ENCODE measurements around the gene POU3F1.

Gene POU3F1

GRCh38 chr1:38004284-38005108, 42.1 kb downstream of the POU3F1 start:
- no peak overlapping the region for H4K8ac ChIP-seq (ENCODE audit: low read depth, low read length)
- H3K27me3 ChIP-seq (ENCODE audit: control insufficient read depth in 3 of 3, insufficient read depth in 3 of 3, low read depth in 1 of 3, low read length in 3 of 3), result no peaks in the 10 kb centered on the region
- peak overlapping the region; percentile 75 for H2AFZ ChIP-seq (ENCODE audit: low read length)
- H3K36me3 ChIP-seq (replicated peaks in 1 of 2; ENCODE audit: control insufficient read depth in 2 of 2, insufficient read depth in 2 of 2, low read length in 2 of 2), result no peaks in the 10 kb centered on the region
- H3K27ac ChIP-seq (replicated peaks; ENCODE audit: low read length), result no peak overlapping the region
- no peaks in the 10 kb centered on the region for H3K9me3 ChIP-seq (replicated peaks in 1 of 2; ENCODE audit: control insufficient read depth in 2 of 2, insufficient read depth in 1 of 2, low read depth in 1 of 2, low read length in 2 of 2)
- no peak overlapping the region for H2BK15ac ChIP-seq (ENCODE audit: low read length)
- no peak overlapping the region for H2BK5ac ChIP-seq (ENCODE audit: low read length)
- H3K4me2 ChIP-seq (ENCODE audit: insufficient read depth, low read length, poor library complexity, severe bottlenecking), result peak overlapping the region; percentile 64
- peak overlapping the region; percentile 65 to 83 for H3K4me3 ChIP-seq (ENCODE audit: low read length in 2 of 2)
- H2BK120ac ChIP-seq (ENCODE audit: low read depth, low read length), result no peak overlapping the region
- no peak overlapping the region for H4K91ac ChIP-seq (ENCODE audit: low read depth, low read length, poor library complexity)
- H3K4ac ChIP-seq (ENCODE audit: low read length), result no peak overlapping the region
- peaks cover 43 to 50% of the 10 kb centered on the region in 2 donors for H3K4me1 ChIP-seq (ENCODE audit: control insufficient read depth in 2 of 2, insufficient read depth in 1 of 2, low read depth in 1 of 2, low read length in 2 of 2)
- H3K14ac ChIP-seq (ENCODE audit: low read length), result no peak overlapping the region
- H3K9ac ChIP-seq (ENCODE audit: low read depth, low read length, poor library complexity), result peak overlapping the region; percentile 65
- H2AK5ac ChIP-seq (ENCODE audit: low read depth, low read length), result no peak overlapping the region
- no peak overlapping the region for H3K23ac ChIP-seq (ENCODE audit: low read depth, low read length, poor library complexity)
- DNase-seq (ENCODE audit: low spot score), result no peak
- H3K79me1 ChIP-seq (ENCODE audit: low read depth, low read length), result peaks cover 5% of the 10 kb centered on the region
- no CpG with 5 or more reads among the region's 26 CpGs for WGBS, 2 donors (ENCODE audit: extremely low coverage in 2 of 2, insufficient read length in 2 of 2, insufficient replicate concordance in 1 of 2)
- H3K18ac ChIP-seq (ENCODE audit: low read length), result peak overlapping the region; percentile 81
- no peak overlapping the region for H2BK12ac ChIP-seq (ENCODE audit: low read length)

- Histone ChIP-seq H2BK15ac (ENCODE audit: low read length) (no peak overlapping the region), H3K4me1 (ENCODE audit: control insufficient read depth in 2 of 2, insufficient read depth in 1 of 2, low read depth in 1 of 2, low read length in 2 of 2) (peaks cover 40 to 53% of the 10 kb centered on the region in 2 donors), H2BK5ac (ENCODE audit: low read length) (no peak overlapping the region), H3K14ac (ENCODE audit: low read length) (no peak overlapping the region), H3K4me3 (ENCODE audit: low read length in 2 of 2) (peak overlapping the region; percentile 32 to 65), H2AK5ac (ENCODE audit: low read depth, low read length) (no peak overlapping the region), H3K9me3 (replicated peaks in 1 of 2; ENCODE audit: control insufficient read depth in 2 of 2, insufficient read depth in 1 of 2, low read depth in 1 of 2, low read length in 2 of 2) (no peaks in the 10 kb centered on the region), H2BK12ac (ENCODE audit: low read length) (no peak overlapping the region), H3K4me2 (ENCODE audit: insufficient read depth, low read length, poor library complexity, severe bottlenecking) (peak overlapping the region; percentile 64), H4K91ac (ENCODE audit: low read depth, low read length, poor library complexity) (no peak overlapping the region), H2BK120ac (ENCODE audit: low read depth, low read length) (no peak overlapping the region), H3K4ac (ENCODE audit: low read length) (no peak overlapping the region), H3K23ac (ENCODE audit: low read depth, low read length, poor library complexity) (no peak overlapping the region), H3K36me3 (replicated peaks in 1 of 2; ENCODE audit: control insufficient read depth in 2 of 2, insufficient read depth in 2 of 2, low read length in 2 of 2) (peaks cover 4 to 6% of the 10 kb centered on the region in 2 donors), H2AFZ (ENCODE audit: low read length) (no peak overlapping the region), H4K8ac (ENCODE audit: low read depth, low read length) (no peak overlapping the region), H3K9ac (ENCODE audit: low read depth, low read length, poor library complexity) (no peak overlapping the region), H3K79me1 (ENCODE audit: low read depth, low read length) (peaks cover 5% of the 10 kb centered on the region), H3K27me3 (ENCODE audit: control insufficient read depth in 3 of 3, insufficient read depth in 3 of 3, low read depth in 1 of 3, low read length in 3 of 3) (no peaks in the 10 kb centered on the region), H3K18ac (ENCODE audit: low read length) (peak overlapping the region; percentile 15), H3K27ac (replicated peaks; ENCODE audit: low read length) (no peak overlapping the region)
- no peak for DNase-seq (ENCODE audit: low spot score)
- no CpG with 5 or more reads among the region's 8 CpGs for WGBS, 2 donors (ENCODE audit: extremely low coverage in 2 of 2, insufficient read length in 2 of 2, insufficient replicate concordance in 1 of 2)
These were observed 43.0 kb downstream of the POU3F1 start for GRCh38 chr1:38003261-38004250.

DNA sequence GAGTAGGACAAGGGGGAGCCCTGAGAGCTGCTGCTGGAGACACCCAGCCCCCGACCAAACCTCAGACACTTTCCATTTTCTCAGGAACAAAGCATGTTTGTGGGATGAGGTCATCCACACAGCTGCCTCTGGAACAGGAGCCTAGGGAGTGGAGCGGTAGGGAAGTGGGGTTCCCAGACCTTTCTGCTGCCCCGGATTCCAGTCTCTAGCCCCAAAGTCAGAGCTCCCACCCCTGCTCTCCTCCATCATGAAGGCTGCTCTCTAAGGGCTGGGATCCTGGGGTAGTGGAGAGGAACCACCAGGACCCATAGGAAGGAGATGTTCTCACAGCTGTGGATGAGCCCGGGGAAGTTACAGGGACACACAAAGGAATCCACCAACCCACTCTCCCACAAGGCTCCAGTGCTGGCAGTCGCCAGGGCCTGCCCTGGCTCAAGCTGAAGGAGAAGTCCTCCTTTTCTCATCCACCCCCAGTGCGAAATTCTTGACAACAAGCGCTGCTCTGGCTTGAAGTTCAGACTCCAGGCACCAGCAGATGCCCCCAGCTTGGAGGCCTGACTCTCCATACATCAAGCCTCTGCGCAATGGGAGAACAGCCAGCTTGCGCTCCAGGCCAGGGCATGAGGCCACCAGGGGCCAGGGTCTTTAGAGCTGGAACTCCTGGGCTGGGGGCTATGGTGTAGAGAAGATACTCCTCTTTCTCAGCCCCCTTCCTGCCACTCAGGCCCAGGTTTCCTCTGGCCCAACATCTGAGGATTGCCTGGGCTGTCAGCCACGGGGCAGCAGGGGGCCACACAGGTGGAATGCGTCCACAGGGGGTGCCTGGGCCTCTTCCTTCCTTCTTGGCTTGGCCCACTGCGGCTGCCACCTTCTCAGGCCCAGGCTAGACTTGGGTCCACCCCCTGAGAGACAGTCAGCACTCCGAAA, 45.8 kb downstream of the POU3F1 start:
- WGBS, 2 donors (ENCODE audit: extremely low coverage in 2 of 2, insufficient read length in 2 of 2, insufficient replicate concordance in 1 of 2), result no CpG with 5 or more reads among the region's 13 CpGs
- H3K27ac ChIP-seq (replicated peaks; ENCODE audit: low read length), result peak overlapping the region; percentile 77

More for the DNA sequence above, 45.8 kb downstream of the POU3F1 start:
- Histone ChIP-seq H2BK5ac (ENCODE audit: low read length) (peak overlapping the region; percentile 83), H3K27me3 (ENCODE audit: control insufficient read depth in 3 of 3, insufficient read depth in 3 of 3, low read depth in 1 of 3, low read length in 3 of 3) (no peaks in the 10 kb centered on the region), H2BK15ac (ENCODE audit: low read length) (peak overlapping the region; percentile 97), H3K9me3 (replicated peaks in 1 of 2; ENCODE audit: control insufficient read depth in 2 of 2, insufficient read depth in 1 of 2, low read depth in 1 of 2, low read length in 2 of 2) (no peaks in the 10 kb centered on the region), H3K4me2 (ENCODE audit: insufficient read depth, low read length, poor library complexity, severe bottlenecking) (peak overlapping the region; percentile 28), H4K8ac (ENCODE audit: low read depth, low read length) (peak overlapping the region; percentile 79), H2AK5ac (ENCODE audit: low read depth, low read length) (peak overlapping the region; percentile 98), H3K4me3 (ENCODE audit: low read length in 2 of 2) (peak overlapping the region in 1 of 2 donors; percentile 2), H3K14ac (ENCODE audit: low read length) (no peak overlapping the region), H3K23ac (ENCODE audit: low read depth, low read length, poor library complexity) (no peak overlapping the region), H3K79me1 (ENCODE audit: low read depth, low read length) (peaks cover 5% of the 10 kb centered on the region), H3K4me1 (ENCODE audit: control insufficient read depth in 2 of 2, insufficient read depth in 1 of 2, low read depth in 1 of 2, low read length in 2 of 2) (peaks cover 39 to 46% of the 10 kb centered on the region in 2 donors), H2BK12ac (ENCODE audit: low read length) (peak overlapping the region; percentile 63), H3K36me3 (replicated peaks in 1 of 2; ENCODE audit: control insufficient read depth in 2 of 2, insufficient read depth in 2 of 2, low read length in 2 of 2) (peaks cover 15 to 25% of the 10 kb centered on the region in 2 donors), H3K18ac (ENCODE audit: low read length) (peak overlapping the region; percentile 94), H4K91ac (ENCODE audit: low read depth, low read length, poor library complexity) (peak overlapping the region; percentile 98), H2BK120ac (ENCODE audit: low read depth, low read length) (peak overlapping the region; percentile 82), H3K4ac (ENCODE audit: low read length) (no peak overlapping the region), H2AFZ (ENCODE audit: low read length) (peak overlapping the region; percentile 70), H3K9ac (ENCODE audit: low read depth, low read length, poor library complexity) (peak overlapping the region; percentile 63)
- DNase-seq (ENCODE audit: low spot score), result no peak
